ENCODE measurements around the gene COG5. TPM values are rescaled to one million over a fixed set of nuclear protein-coding genes. Genes with fewer than 3 reads are reported as not detected.
A peak's percentile ranks its signal among the peaks of the same experiment; 100 is the strongest.

The COG5 gene
- total and polyA plus RNA-seq, 2 of the 8 experiments (the other 6 are each of a cell fraction or from before 2014, with no cell fraction given) = 10.5 to 28.1 TPM

DNA sequence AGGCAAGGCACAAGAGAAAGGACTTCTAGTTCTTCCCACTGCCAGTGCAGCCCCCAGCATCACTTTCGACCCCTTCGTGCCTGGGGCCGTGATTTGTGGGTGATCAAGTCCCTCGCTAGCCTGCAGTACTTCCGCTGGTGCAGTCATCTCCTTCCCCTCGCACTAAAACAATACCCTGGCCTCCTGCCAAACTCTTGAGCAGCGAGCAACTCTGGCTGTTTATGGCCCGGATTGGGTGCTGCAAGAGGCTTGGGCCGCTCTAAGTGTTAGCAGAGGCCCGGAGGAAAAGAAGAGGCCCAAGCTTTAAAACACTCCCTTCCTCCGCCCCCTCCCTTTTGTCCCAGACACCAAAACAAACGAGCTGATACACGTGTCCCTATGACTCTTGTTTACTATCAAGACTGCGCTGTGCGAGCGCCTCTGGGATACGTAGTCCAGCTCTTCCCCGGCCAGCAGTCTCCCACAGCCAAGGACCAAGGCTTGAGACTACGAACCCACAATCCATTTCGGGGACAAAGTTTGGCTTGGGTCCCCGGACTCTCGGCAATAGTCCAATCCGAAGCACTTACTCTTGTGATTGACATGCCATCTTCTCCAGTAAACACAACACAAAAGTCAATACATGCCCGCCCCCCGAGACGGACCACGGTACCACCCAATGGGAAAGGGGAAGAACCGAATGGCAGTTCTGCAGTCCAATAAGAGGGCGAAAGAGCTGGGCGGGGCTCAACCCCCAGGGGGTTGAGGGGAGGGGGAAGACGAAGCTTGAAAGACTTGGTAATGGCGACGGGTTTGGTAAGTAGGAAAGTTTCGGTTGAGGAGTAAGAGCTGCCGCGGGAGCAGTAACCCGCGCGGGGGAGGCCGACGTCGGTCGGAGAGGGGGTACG is 395.2 kb downstream of the COG5 start, which contains the start of gene HBP1:
Gene HBP1 (plus strand): TSS at position 771 of the 887 bp plus-strand sequence. CDS start 10,891 bp downstream, outside the sequence.
- FAIRE-seq = peak; percentile 97
- TF ChIP-seq CHD2 (IDR thresholded peaks at IDR 0.05; ENCODE audit: low read length) (peak; percentile 96), CREB1 (IDR thresholded peaks at IDR 0.05) (peak; percentile 74)

More for the DNA sequence above, 395.2 kb downstream of the COG5 start, which contains the start of gene HBP1:
- ChIA-PET CTCF (ENCODE audit: partially characterized antibody) (interaction anchor here (0.6 to 6.6 kb wide), 14 partner anchors 16 to 720 kb away, joined by 3 to 68 read pairs (median 4); no protein-coding TSS in a partner anchor), POLR2A (ENCODE audit: partially characterized antibody) (interaction anchor here (0.9 to 2.5 kb wide), 14 partner anchors 11 to 779 kb away, joined by 3 to 12 read pairs (median 4); partner anchors contain the start of gene CBLL1)
- peak within 1 kb of the TSS; percentile 91 to 93 for H3K4me2 ChIP-seq (ENCODE audit: insufficient read depth in 1 of 2, low read depth in 2 of 2, low read length in 2 of 2)
- no peak within 1 kb of the TSS for H2BK15ac ChIP-seq (ENCODE audit: low read length)
- H2BK5ac ChIP-seq (ENCODE audit: low read depth, low read length) = peak within 1 kb of the TSS; percentile 94
- peak within 1 kb of the TSS; percentile 74 for H3K56ac ChIP-seq (replicated peaks; ENCODE audit: insufficient read length, low read depth, low read length)
- H3K4me3 ChIP-seq (ENCODE audit: extremely low read depth in 1 of 4, insufficient read depth in 2 of 4, low read depth in 3 of 4, low read length in 4 of 4) = peak within 1 kb of the TSS; percentile 79 to 85 (median 84)
- peak within 1 kb of the TSS; percentile 69 for H2AFZ ChIP-seq (ENCODE audit: low read length)
- H3K18ac ChIP-seq (ENCODE audit: extremely low read depth, low read length) = no peak within 1 kb of the TSS; the same call in 1 of the 2 replicates
- H4K91ac ChIP-seq (replicated peaks; ENCODE audit: insufficient read length, low read length) = no peak within 1 kb of the TSS
- H4K8ac ChIP-seq (ENCODE audit: extremely low read depth, insufficient read depth, low read length) = peak within 1 kb of the TSS; percentile 98; the same call in 1 of the 2 replicates
- H4K5ac ChIP-seq (ENCODE audit: insufficient read length, low read depth, low read length) = peak within 1 kb of the TSS; percentile 91
- no peak within 1 kb of the TSS for H2BK20ac ChIP-seq (ENCODE audit: low read length)
- H4K20me1 ChIP-seq (replicated peaks in 1 of 2; ENCODE audit: control insufficient read depth in 1 of 2, insufficient read depth in 2 of 2, low read length in 2 of 2) = no peaks in the 10 kb centered on the region
- DNase-seq (ENCODE audit: low read depth in 1 of 2, low spot score in 2 of 2) = peak; percentile 98 to 100
- peak within 1 kb of the TSS; percentile 3 for H3K4ac ChIP-seq (replicated peaks; ENCODE audit: insufficient read length, low read depth, low read length)
- peak within 1 kb of the TSS; percentile 28; the same call in 1 of the 2 replicates for H2AK5ac ChIP-seq (ENCODE audit: low read depth, low read length)
- H3K27me3 ChIP-seq (replicated peaks in 1 of 4; ENCODE audit: control insufficient read depth in 3 of 4, extremely low read depth in 1 of 4, insufficient read depth in 3 of 4, low read length in 3 of 4) = no peaks in the 10 kb centered on the region
- H2BK12ac ChIP-seq (ENCODE audit: low read depth, low read length) = peak within 1 kb of the TSS; percentile 93; the same call in 1 of the 2 replicates
- peaks cover 0 to 5% (median under 1%) of the 10 kb centered on the region in 4 experiments; a peak in 3 of 7 replicates for H3K4me1 ChIP-seq (replicated peaks in 1 of 4; ENCODE audit: control insufficient read depth in 3 of 4, insufficient read depth in 4 of 4, low read length in 3 of 4)
- peaks cover 6 to 34% of the 10 kb centered on the region in 2 experiments for H3K79me2 ChIP-seq (ENCODE audit: control insufficient read depth in 1 of 2, insufficient read depth in 2 of 2, low read length in 2 of 2)
- WGBS, 2 experiments (ENCODE audit: extremely low coverage in 1 of 2, insufficient coverage in 1 of 2, insufficient read length in 1 of 2, insufficient replicate concordance in 2 of 2, low coverage in 1 of 2, low lambda C conversion rate in 2 of 2, missing lambda C conversion rate in 1 of 2) = 1% methylated on average over 33 of the region's 44 CpGs; no CpG with 5 or more reads in 1 of the 2 experiments
- H3K9ac ChIP-seq (replicated peaks in 1 of 4; ENCODE audit: extremely low read depth in 1 of 4, low read depth in 3 of 4, low read length in 3 of 4) = peak within 1 kb of the TSS; percentile 85 to 92 (median 90)
- H3K23me2 ChIP-seq (ENCODE audit: low read depth, low read length) = peaks cover 4% of the 10 kb centered on the region
- H3K36me3 ChIP-seq (ENCODE audit: control insufficient read depth in 2 of 4, insufficient read depth in 4 of 4, low read length in 3 of 4) = no peaks in the 10 kb centered on the region
- H3K23ac ChIP-seq (ENCODE audit: insufficient read length) = no peak within 1 kb of the TSS
- peak within 1 kb of the TSS; percentile 96 for H3K27ac ChIP-seq (ENCODE audit: low read depth, low read length)
- no peaks in the 10 kb centered on the region for H3K9me3 ChIP-seq (ENCODE audit: insufficient read depth in 2 of 2, low read depth in 1 of 2, low read length in 1 of 2)
- no peak within 1 kb of the TSS for H3K14ac ChIP-seq (ENCODE audit: insufficient read length)
- H3K79me1 ChIP-seq (ENCODE audit: low read depth, low read length) = no peaks in the 10 kb centered on the region
- H2BK120ac ChIP-seq (replicated peaks; ENCODE audit: low read depth, low read length) = no peak within 1 kb of the TSS
